ENCODE measurements around the gene SPINDOC. TPM values are rescaled to one million over a fixed set of nuclear protein-coding genes. Genes with fewer than 3 reads are reported as not detected.
A peak's percentile ranks its signal among the peaks of the same experiment; 100 is the strongest.

The SPINDOC gene
- total and polyA plus RNA-seq, 2 donors from 2014 or later: 10.9 to 14.2 TPM

DNA sequence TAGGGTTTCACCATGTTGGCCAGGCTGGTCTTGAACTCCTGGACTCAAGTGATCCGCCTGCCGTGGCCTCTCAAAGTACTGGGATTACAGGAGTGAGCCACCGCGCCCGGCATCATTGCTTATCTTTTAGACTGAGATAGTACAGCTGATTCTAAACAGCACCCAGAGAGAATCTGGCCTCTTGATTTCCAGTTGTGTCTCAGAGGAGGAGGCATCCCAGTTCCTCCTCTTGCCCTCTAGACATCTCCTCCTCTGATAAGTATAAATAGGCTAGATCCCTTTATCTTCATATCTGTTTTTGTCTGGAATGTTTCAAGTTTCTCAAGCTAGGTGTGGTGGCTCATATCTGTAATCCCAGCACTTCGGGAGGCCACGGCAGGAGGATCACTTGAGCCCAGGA, 32.7 kb downstream of the SPINDOC start:
- no peak for FAIRE-seq
- H3K27ac ChIP-seq (ENCODE audit: low read depth in 2 of 2, low read length in 2 of 2): no peak overlapping the region
- H3K4me1 ChIP-seq (ENCODE audit: control insufficient read depth in 2 of 3, insufficient read depth in 2 of 3, low read depth in 1 of 3, low read length in 3 of 3): peaks cover 3 to 18% (median 9%) of the 10 kb centered on the region in 3 donors

DNA sequence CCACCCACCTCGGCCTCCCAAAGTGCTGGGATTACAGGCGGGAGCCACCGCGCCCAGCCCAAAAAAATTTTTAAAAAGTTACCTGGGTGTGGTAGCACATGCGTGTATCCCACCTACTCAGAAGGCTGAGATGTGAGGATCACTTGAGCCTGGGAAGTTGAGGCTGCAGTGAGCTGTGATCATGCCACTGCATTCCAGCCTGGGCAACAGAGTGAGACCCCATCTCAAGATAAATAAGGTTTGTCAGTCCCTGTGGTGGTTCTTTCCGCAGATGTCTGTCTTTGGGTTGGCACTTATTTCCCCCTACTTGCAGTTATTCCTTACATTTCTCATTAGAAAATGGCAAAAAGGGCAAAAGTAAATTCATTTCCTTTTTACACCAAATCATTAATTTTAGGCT, 33.6 kb downstream of the SPINDOC start:
- DNase-seq (no peak), FAIRE-seq (no peak)
- Histone ChIP-seq H3K4me3 (ENCODE audit: low read length in 3 of 3) (no peak overlapping the region), H3K27me3 (ENCODE audit: control insufficient read depth, insufficient read depth, low read length) (no peaks in the 10 kb centered on the region), H3K27ac (ENCODE audit: low read depth in 2 of 2, low read length in 2 of 2) (peak overlapping the region in 1 of 2 donors; percentile 60), H3K9me3 (ENCODE audit: control insufficient read depth in 2 of 3, insufficient read depth in 1 of 3, low read length in 3 of 3) (no peaks in the 10 kb centered on the region), H3K9ac (ENCODE audit: low read length in 3 of 3) (no peak overlapping the region), H3K36me3 (ENCODE audit: control insufficient read depth in 2 of 3, insufficient read depth in 3 of 3, low read length in 3 of 3) (peaks cover 0 to under 1% (median 0%) of the 10 kb centered on the region in 3 donors), H3K4me1 (ENCODE audit: control insufficient read depth in 2 of 3, insufficient read depth in 2 of 3, low read depth in 1 of 3, low read length in 3 of 3) (peaks cover 0 to 13% (median 12%) of the 10 kb centered on the region in 3 donors)
- TF ChIP-seq, protein P1, sequence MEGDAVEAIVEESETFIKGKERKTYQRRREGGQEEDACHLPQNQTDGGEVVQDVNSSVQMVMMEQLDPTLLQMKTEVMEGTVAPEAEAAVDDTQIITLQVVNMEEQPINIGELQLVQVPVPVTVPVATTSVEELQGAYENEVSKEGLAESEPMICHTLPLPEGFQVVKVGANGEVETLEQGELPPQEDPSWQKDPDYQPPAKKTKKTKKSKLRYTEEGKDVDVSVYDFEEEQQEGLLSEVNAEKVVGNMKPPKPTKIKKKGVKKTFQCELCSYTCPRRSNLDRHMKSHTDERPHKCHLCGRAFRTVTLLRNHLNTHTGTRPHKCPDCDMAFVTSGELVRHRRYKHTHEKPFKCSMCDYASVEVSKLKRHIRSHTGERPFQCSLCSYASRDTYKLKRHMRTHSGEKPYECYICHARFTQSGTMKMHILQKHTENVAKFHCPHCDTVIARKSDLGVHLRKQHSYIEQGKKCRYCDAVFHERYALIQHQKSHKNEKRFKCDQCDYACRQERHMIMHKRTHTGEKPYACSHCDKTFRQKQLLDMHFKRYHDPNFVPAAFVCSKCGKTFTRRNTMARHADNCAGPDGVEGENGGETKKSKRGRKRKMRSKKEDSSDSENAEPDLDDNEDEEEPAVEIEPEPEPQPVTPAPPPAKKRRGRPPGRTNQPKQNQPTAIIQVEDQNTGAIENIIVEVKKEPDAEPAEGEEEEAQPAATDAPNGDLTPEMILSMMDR (IDR thresholded peaks at IDR 0.05; ENCODE audit: borderline replicate concordance, extremely low read depth, insufficient read depth): no peak
- intact Hi-C loops (cut with DNase I): no loop called here

More for the DNA sequence above, 32.7 kb downstream of the SPINDOC start:
- Histone ChIP-seq H3K9me3 (ENCODE audit: control insufficient read depth in 2 of 3, insufficient read depth in 1 of 3, low read length in 3 of 3) (no peaks in the 10 kb centered on the region), H3K27me3 (ENCODE audit: control insufficient read depth, insufficient read depth, low read length) (no peaks in the 10 kb centered on the region), H3K4me3 (ENCODE audit: low read length in 3 of 3) (no peak overlapping the region), H3K36me3 (ENCODE audit: control insufficient read depth in 2 of 3, insufficient read depth in 3 of 3, low read length in 3 of 3) (peaks cover 0 to 2% (median 0%) of the 10 kb centered on the region in 3 donors), H3K9ac (ENCODE audit: low read length in 3 of 3) (no peak overlapping the region)
- intact Hi-C loops (cut with DNase I): no loop called here
- TF ChIP-seq, protein P1 (IDR thresholded peaks at IDR 0.05; ENCODE audit: borderline replicate concordance, extremely low read depth, insufficient read depth): no peak
- DNase-seq: no peak

DNA sequence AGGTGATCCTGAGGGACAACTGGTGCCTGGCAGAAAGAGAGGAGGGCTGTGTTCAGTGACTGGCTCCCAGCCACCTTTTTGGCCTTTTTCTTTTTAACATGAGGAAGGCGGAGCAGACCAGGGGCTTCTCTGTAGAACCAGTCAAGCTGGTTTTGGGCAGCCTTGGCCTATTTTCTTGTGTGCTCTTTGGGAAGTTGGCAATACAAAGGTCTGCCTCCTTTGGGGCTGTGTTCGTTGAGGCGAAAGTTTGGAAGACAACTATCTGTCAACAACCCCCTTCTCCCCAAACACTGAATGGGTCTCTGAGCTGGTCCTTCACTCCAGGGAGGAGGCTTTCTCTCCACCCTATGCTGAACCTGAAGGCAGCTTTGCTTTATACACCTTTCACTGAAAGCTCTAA, 34.1 kb downstream of the SPINDOC start:
- Histone ChIP-seq H3K9ac (ENCODE audit: low read length in 3 of 3) (peak overlapping the region in 1 of 3 donors; percentile 14), H3K9me3 (ENCODE audit: control insufficient read depth in 2 of 3, insufficient read depth in 1 of 3, low read length in 3 of 3) (no peaks in the 10 kb centered on the region), H3K27ac (ENCODE audit: low read depth in 2 of 2, low read length in 2 of 2) (peak overlapping the region; percentile 39 to 83), H3K27me3 (ENCODE audit: control insufficient read depth, insufficient read depth, low read length) (no peaks in the 10 kb centered on the region), H3K4me1 (ENCODE audit: control insufficient read depth in 2 of 3, insufficient read depth in 2 of 3, low read depth in 1 of 3, low read length in 3 of 3) (peaks cover 0 to 13% (median 12%) of the 10 kb centered on the region in 3 donors), H3K4me3 (ENCODE audit: low read length in 3 of 3) (no peak overlapping the region), H3K36me3 (ENCODE audit: control insufficient read depth in 2 of 3, insufficient read depth in 3 of 3, low read length in 3 of 3) (no peaks in the 10 kb centered on the region)
- TF ChIP-seq, protein P1 (IDR thresholded peaks at IDR 0.05; ENCODE audit: borderline replicate concordance, extremely low read depth, insufficient read depth): no peak
- intact Hi-C loops (cut with DNase I): no loop called here
- FAIRE-seq: no peak
- DNase-seq: peak in 3 of 5 donors; percentile 37 to 77 (median 62)

DNA sequence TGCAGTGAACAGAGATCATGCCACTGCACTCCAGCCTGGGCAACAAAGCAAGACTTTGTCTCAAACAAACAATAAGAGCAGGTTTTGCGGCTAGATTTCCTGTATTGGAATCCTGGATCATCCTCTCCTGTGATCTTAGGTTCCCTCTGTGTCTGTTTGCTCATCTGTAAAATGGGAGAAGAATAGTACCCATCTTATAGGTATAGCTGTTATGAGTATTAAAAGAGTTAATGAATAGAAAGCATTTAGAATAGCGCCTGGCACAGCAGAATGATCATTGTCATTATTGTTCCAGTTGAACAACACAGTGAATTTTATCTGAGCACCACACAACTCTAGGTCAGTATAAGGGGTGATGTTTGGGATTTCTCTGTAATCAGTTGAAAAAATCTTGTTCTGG, 36.4 kb downstream of the SPINDOC start:
- H3K27me3 ChIP-seq (ENCODE audit: control insufficient read depth, insufficient read depth, low read length): no peaks in the 10 kb centered on the region
- no peak overlapping the region for H3K27ac ChIP-seq (ENCODE audit: low read depth in 2 of 2, low read length in 2 of 2)
- intact Hi-C loops (cut with DNase I): no loop called here
- no peaks in the 10 kb centered on the region for H3K36me3 ChIP-seq (ENCODE audit: control insufficient read depth in 2 of 3, insufficient read depth in 3 of 3, low read length in 3 of 3)
- no peak for FAIRE-seq
- DNase-seq: no peak
- no peak overlapping the region for H3K4me3 ChIP-seq (ENCODE audit: low read length in 3 of 3)
- H3K4me1 ChIP-seq (ENCODE audit: control insufficient read depth in 2 of 3, insufficient read depth in 2 of 3, low read depth in 1 of 3, low read length in 3 of 3): peaks cover 0 to 13% (median 8%) of the 10 kb centered on the region in 3 donors
- H3K9me3 ChIP-seq (ENCODE audit: control insufficient read depth in 2 of 3, insufficient read depth in 1 of 3, low read length in 3 of 3): no peaks in the 10 kb centered on the region
- TF ChIP-seq, protein P1 (IDR thresholded peaks at IDR 0.05; ENCODE audit: borderline replicate concordance, extremely low read depth, insufficient read depth): no peak
- H3K9ac ChIP-seq (ENCODE audit: low read length in 3 of 3): no peak overlapping the region
